GM10266 (cell line): Measurements from ENCODE around the gene PPARD.
"Not testable (repeated sequence)": the region's sequence is repeated elsewhere in the genome, so short reads cannot be mapped to it uniquely, and the experiment has no call there.

Experiments used
- DNase-seq: peaks from one replicate; pipeline ENCODE4 v3.0.0; 2012; ENCODE audit errors: extremely low spot score
- CTCF ChIP-seq: IDR thresholded peaks from 2 replicates; pipeline ENCODE4 v1.5.1; 2012; ENCODE audit warnings: mild to moderate bottlenecking, low read depth; ENCODE audit not compliant: control insufficient read depth, insufficient read depth; ENCODE audit errors: missing control alignments

Gene PPARD

GRCh38 chr6:35388772-35389352 lies 46.5 kb downstream of the PPARD start:
- no peak for DNase-seq
- no peak for TF ChIP-seq CTCF

- DNase-seq: not testable (repeated sequence)
Measured at GRCh38 chr6:35389386-35389785, 47.0 kb downstream of the PPARD start.

GRCh38 chr6:35391240-35391968 lies 49.0 kb downstream of the PPARD start:
- DNase-seq: no peak
- no peak for TF ChIP-seq CTCF

GRCh38 chr6:35392111-35392702 lies 49.8 kb downstream of the PPARD start:
- no peak for TF ChIP-seq CTCF
- no peak for DNase-seq

GRCh38 chr6:35392773-35393672 lies 50.7 kb downstream of the PPARD start:
- TF ChIP-seq CTCF: no peak
- no peak for DNase-seq

GRCh38 chr6:35396991-35397390 lies 54.6 kb downstream of the PPARD start:
- TF ChIP-seq CTCF: no peak
- DNase-seq: no peak

GRCh38 chr6:35397806-35398418 lies 55.6 kb downstream of the PPARD start:
- no peak for DNase-seq
- TF ChIP-seq CTCF: no peak
